CD4-positive, CD25-positive, alpha-beta regulatory T cell (primary cell): Measurements from ENCODE around the gene KCNQ1OT1. TPM values are rescaled to one million over a fixed set of nuclear protein-coding genes. Genes with fewer than 3 reads are reported as not detected.

ENCODE experiments used
- ATAC-seq, 2 donors: fragments of 150-1000 bp; cut with Tn5 transposase; one replicate each; pipeline ENCODE4 v1.10.0; 2021; ENCODE audit warnings: low read depth in 2 of 2, moderate number of reproducible peaks in 2 of 2, moderate library complexity in 1 of 2
- DNase-seq, 3 donors: peaks; one replicate each; pipeline versions ENCODE4 v3.0.0 to v3.0.0-alpha.2; 2012 to 2022; ENCODE audit warnings: mixed read lengths in 1 of 3
- H3K27ac ChIP-seq: one replicate; pipeline ENCODE4 v1.7.0; 2013; ENCODE audit warnings: mild to moderate bottlenecking, low read length; ENCODE audit not compliant: insufficient read depth, poor library complexity, severe bottlenecking
- H3K27me3 ChIP-seq: one replicate; pipeline ENCODE4 v1.7.0; 2013; ENCODE audit warnings: low read length; ENCODE audit not compliant: control insufficient read depth, insufficient read depth
- H3K36me3 ChIP-seq: one replicate; pipeline ENCODE4 v1.7.0; 2013; ENCODE audit warnings: mild to moderate bottlenecking, low read length, moderate library complexity; ENCODE audit not compliant: control insufficient read depth, insufficient read depth
- H3K4me1 ChIP-seq: 2 replicates; pipeline ENCODE4 v1.7.0; 2013; ENCODE audit warnings: mild to moderate bottlenecking, low read length; ENCODE audit not compliant: insufficient read depth, control insufficient read depth, poor library complexity, severe bottlenecking
- H3K4me3 ChIP-seq: one replicate; pipeline ENCODE4 v1.7.0; 2013; ENCODE audit warnings: low read depth, mild to moderate bottlenecking, low read length, moderate library complexity
- H3K9me3 ChIP-seq, 2 experiments: 1 replicate in 1 of 2; 2 replicates in 1 of 2; pipeline ENCODE4 v1.7.0; 2013; ENCODE audit warnings: low read length in 2 of 2, mild to moderate bottlenecking in 1 of 2, moderate library complexity in 1 of 2; ENCODE audit not compliant: control insufficient read depth in 2 of 2
- H3K27ac Mint-ChIP-seq, 3 donors: one replicate each; pipeline ENCODE4 v1.8.0; 2020 to 2022; ENCODE audit warnings: mild to moderate bottlenecking in 3 of 3, mixed read lengths in 3 of 3, moderate library complexity in 2 of 3
- H3K27me3 Mint-ChIP-seq: one replicate; pipeline ENCODE4 v1.8.0; 2022; ENCODE audit warnings: mild to moderate bottlenecking, mixed read lengths
- H3K36me3 Mint-ChIP-seq: one replicate; pipeline ENCODE4 v1.8.0; 2020; ENCODE audit warnings: mixed read lengths
- H3K4me1 Mint-ChIP-seq, 4 donors: one replicate each; pipeline ENCODE4 v1.8.0; 2020 to 2022; ENCODE audit warnings: mixed read lengths in 4 of 4, mild to moderate bottlenecking in 1 of 4
- H3K4me3 Mint-ChIP-seq, 4 donors: one replicate each; pipeline ENCODE4 v1.8.0; 2020 to 2022; ENCODE audit warnings: mild to moderate bottlenecking in 4 of 4, mixed read lengths in 4 of 4, moderate library complexity in 3 of 4
- H3K9me3 Mint-ChIP-seq, 7 donors: one replicate each; pipeline ENCODE4 v1.8.0; 2020 to 2022; ENCODE audit warnings: mixed read lengths in 7 of 7, mild to moderate bottlenecking in 3 of 7, moderate library complexity in 2 of 7
- polyA plus RNA-seq, 4 donors: library from polyadenylated mRNA; unstranded; fragments of 300-500 nt; fragmentation: Illumina TruSeq; gene quantifications; one replicate each; pipeline ENCODE4 v1.2.3, GENCODE V29; 2021
- total RNA-seq: library from RNA; stranded (reverse); gene quantifications from one replicate; pipeline ENCODE4 v1.2.3, GENCODE V29; 2022

KCNQ1OT1 gene
- total and polyA plus RNA-seq, 5 donors from 2014 or later: 0.01 to 0.72 (median 0.07) TPM

DNA sequence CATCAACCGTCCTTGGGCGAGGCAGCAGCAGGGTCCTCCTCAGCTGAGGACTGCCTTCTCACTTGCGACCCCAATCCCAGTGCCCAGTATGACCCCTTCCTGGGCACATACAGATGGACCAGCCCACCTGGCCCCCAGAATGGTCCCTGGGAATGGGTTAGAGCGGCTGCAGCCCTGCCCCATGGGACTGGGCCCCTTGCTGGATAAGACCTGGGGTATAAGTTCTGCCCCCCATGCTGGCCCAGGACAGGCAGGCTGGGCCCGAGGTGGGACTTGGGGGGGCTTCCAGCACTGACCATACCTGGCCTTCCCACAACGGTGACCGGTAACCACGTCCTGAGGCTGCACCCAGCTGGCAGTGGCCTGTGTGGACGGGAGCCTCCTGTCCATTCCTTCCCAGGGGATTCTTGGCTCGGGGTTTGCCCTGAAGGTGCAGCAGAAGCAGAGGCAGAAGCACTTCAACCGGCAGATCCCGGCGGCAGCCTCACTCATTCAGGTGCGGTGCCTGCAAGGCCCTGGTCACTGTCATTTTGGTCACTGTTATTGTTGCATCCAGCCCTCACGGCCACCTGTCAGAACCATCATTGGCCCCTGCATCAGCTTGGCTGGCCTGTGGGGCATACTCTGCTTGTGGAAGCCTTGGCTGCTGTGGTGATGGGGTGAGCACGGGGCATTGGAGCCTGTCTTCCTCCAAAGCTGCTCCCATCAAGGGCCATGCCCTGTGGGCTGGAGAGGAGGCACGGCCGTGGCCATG, 114.8 kb downstream of the KCNQ1OT1 start:
- no peaks in the 10 kb centered on the region for H3K9me3 Mint-ChIP-seq
- Histone ChIP-seq H3K9me3 (no peaks in the 10 kb centered on the region), H3K27me3 (no peaks in the 10 kb centered on the region), H3K4me1 (no peaks in the 10 kb centered on the region), H3K4me3 (no peak overlapping the region), H3K36me3 (no peaks in the 10 kb centered on the region), H3K27ac (no peak overlapping the region)
- H3K27ac Mint-ChIP-seq: no peak overlapping the region
- H3K27me3 Mint-ChIP-seq: no peaks in the 10 kb centered on the region
- no peak for ATAC-seq
- DNase-seq: no peak
- H3K36me3 Mint-ChIP-seq: no peaks in the 10 kb centered on the region
- no peaks in the 10 kb centered on the region for H3K4me1 Mint-ChIP-seq
- H3K4me3 Mint-ChIP-seq: no peak overlapping the region

DNA sequence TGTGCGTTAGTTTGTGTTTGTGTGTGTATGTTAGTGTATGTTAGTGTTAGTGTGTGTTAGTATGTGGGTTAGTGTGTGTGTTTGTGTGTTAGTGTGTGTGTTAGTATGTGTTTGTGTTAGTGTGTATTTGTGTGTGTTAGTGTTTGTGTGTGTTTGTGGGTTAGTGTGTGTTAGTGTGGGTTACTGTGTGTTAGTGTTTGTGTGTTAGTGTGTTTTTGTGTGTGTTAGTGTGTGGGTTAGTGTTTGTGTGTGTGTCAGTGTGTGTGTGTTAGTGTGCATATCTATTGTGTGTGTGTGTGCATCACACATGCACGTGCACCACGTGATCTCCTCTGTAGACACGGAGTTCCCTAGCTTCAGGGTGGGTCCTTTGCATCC, 115.4 kb downstream of the KCNQ1OT1 start:
- H3K27ac ChIP-seq: no peak overlapping the region
- no peaks in the 10 kb centered on the region for H3K36me3 Mint-ChIP-seq

DNA sequence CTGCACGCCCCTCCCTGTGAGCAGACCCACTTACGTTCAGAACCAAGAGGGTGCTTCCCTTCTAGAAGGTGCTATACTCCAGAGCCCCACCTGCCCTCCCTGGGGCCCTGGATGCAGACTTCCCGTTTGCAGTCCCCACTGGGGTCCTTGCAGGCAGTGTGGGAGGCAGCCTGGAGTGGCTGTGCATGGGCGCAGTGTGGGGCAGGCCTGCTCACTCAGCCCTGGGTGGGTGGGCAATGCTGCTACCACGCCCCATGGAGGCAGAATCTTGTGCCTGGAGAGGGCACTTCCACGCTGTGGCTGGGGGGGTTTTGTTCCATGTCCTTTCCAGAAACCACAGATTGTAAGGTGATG, 116.2 kb downstream of the KCNQ1OT1 start:
- Mint-ChIP-seq H3K36me3 (no peaks in the 10 kb centered on the region), H3K4me3 (no peak overlapping the region), H3K4me1 (no peaks in the 10 kb centered on the region), H3K9me3 (no peaks in the 10 kb centered on the region), H3K27me3 (no peaks in the 10 kb centered on the region), H3K27ac (no peak overlapping the region)
- no peaks in the 10 kb centered on the region for H3K36me3 ChIP-seq
- H3K9me3 ChIP-seq: no peaks in the 10 kb centered on the region
- no peak overlapping the region for H3K27ac ChIP-seq
- no peaks in the 10 kb centered on the region for H3K27me3 ChIP-seq
- no peak overlapping the region for H3K4me3 ChIP-seq
- no peak for DNase-seq
- no peaks in the 10 kb centered on the region for H3K4me1 ChIP-seq
- ATAC-seq: no peak

More for the DNA sequence above, 115.4 kb downstream of the KCNQ1OT1 start:
- Mint-ChIP-seq H3K27me3 (no peaks in the 10 kb centered on the region), H3K4me1 (no peaks in the 10 kb centered on the region), H3K27ac (no peak overlapping the region), H3K9me3 (no peaks in the 10 kb centered on the region), H3K4me3 (no peak overlapping the region)
- no peak overlapping the region for H3K4me3 ChIP-seq
- DNase-seq (no peak), ATAC-seq (no peak)
- H3K36me3 ChIP-seq: no peaks in the 10 kb centered on the region
- no peaks in the 10 kb centered on the region for H3K27me3 ChIP-seq
- H3K4me1 ChIP-seq: no peaks in the 10 kb centered on the region
- no peaks in the 10 kb centered on the region for H3K9me3 ChIP-seq

DNA sequence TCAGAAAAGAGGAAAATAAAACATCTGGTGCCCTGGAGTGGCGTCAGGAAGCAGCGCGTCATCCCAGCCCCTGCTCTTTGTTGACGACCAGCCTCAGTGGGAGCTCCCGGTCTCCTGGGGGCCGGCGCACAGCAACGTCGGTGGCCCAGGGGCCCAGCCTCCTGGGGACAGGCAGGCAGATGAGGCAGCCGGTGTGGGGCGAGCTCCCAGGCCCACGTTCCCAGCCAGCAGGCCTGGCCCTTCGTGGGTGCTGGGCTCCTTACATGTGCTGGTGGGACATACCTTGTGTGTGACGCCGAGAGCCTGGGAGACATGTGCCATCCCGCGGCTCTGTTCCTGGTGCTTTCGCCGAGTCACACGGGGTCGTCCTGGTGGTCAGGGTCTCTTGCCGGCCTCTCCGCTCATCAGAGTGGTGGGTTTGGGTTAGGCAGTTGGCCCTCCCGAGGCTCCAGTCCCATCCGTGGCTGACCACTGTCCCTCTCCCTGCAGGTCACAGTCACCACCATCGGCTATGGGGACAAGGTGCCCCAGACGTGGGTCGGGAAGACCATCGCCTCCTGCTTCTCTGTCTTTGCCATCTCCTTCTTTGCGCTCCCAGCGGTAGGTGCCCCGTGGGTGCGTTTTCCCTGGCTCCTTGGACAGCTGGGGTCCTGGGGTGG, 116.7 kb downstream of the KCNQ1OT1 start:
- Mint-ChIP-seq H3K4me1 (no peaks in the 10 kb centered on the region), H3K36me3 (no peaks in the 10 kb centered on the region), H3K27ac (no peak overlapping the region), H3K27me3 (no peaks in the 10 kb centered on the region), H3K4me3 (no peak overlapping the region), H3K9me3 (no peaks in the 10 kb centered on the region)
- Histone ChIP-seq H3K27ac (no peak overlapping the region), H3K9me3 (no peaks in the 10 kb centered on the region), H3K36me3 (no peaks in the 10 kb centered on the region), H3K4me1 (no peaks in the 10 kb centered on the region), H3K4me3 (no peak overlapping the region), H3K27me3 (no peaks in the 10 kb centered on the region)
- DNase-seq: no peak
- no peak for ATAC-seq

DNA sequence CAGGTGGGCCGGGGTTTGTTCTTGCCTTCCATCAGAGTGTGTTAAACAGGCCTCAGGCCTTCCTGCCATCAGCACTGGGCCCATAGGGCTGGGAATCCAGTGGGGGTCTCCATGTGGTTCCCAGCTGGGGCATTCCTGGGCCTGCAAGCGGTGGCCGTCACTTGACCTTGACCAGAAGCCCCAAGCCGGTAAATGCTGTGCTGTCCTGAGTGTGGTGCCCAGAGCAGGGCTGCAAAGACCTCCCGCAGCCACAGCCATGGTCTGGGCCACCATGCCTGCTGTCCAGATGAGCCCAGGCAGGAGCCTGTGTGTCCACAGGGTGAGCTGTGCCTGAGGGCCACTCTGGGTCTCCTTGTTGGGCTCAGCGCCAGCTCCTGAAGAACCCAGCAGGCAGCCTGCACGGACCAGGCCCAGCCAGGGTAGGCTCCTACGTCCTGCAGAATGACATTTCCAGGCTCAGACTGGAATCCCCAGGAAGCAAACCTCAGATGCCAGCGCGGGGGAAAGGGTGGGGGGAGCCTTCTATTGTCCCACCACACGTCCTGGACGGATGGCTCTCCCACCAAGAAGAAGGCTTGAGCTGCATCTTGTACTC, 117.3 kb downstream of the KCNQ1OT1 start:
- no peaks in the 10 kb centered on the region for H3K36me3 ChIP-seq
- DNase-seq: no peak
- Mint-ChIP-seq H3K27me3 (no peaks in the 10 kb centered on the region), H3K4me3 (no peak overlapping the region), H3K27ac (no peak overlapping the region), H3K9me3 (no peaks in the 10 kb centered on the region), H3K36me3 (no peaks in the 10 kb centered on the region), H3K4me1 (no peaks in the 10 kb centered on the region)
- no peaks in the 10 kb centered on the region for H3K4me1 ChIP-seq
- ATAC-seq: no peak
- no peak overlapping the region for H3K4me3 ChIP-seq
- H3K9me3 ChIP-seq: no peaks in the 10 kb centered on the region
- no peak overlapping the region for H3K27ac ChIP-seq
- no peaks in the 10 kb centered on the region for H3K27me3 ChIP-seq

DNA sequence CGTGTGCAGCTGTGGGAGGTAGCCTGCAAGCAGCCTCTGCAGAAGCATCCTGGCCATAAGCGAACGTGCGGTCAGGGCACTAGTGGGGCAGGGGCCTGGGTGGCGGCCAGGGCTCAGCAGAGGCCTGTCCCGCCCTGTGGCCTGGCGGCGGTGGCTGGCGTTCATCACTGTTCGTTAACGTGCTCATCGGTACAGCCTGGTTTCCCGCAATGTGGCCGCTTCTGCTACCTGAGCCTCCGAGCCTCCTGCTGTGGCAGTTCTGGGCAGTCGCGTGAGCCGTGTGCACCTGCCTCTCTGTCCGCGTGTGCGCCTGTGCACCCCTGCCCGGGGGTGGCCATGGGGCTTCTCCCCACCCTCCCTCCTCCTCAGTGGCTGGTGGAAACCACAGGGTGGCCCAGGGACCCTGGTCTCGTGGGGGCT, 117.9 kb downstream of the KCNQ1OT1 start:
- Mint-ChIP-seq H3K36me3 (no peaks in the 10 kb centered on the region), H3K27me3 (no peaks in the 10 kb centered on the region), H3K4me3 (no peak overlapping the region), H3K9me3 (no peaks in the 10 kb centered on the region), H3K27ac (no peak overlapping the region), H3K4me1 (no peaks in the 10 kb centered on the region)
- Histone ChIP-seq H3K36me3 (no peaks in the 10 kb centered on the region), H3K27ac (no peak overlapping the region), H3K27me3 (no peaks in the 10 kb centered on the region), H3K4me1 (no peaks in the 10 kb centered on the region), H3K4me3 (no peak overlapping the region), H3K9me3 (no peaks in the 10 kb centered on the region)
- no peak for ATAC-seq
- no peak for DNase-seq

DNA sequence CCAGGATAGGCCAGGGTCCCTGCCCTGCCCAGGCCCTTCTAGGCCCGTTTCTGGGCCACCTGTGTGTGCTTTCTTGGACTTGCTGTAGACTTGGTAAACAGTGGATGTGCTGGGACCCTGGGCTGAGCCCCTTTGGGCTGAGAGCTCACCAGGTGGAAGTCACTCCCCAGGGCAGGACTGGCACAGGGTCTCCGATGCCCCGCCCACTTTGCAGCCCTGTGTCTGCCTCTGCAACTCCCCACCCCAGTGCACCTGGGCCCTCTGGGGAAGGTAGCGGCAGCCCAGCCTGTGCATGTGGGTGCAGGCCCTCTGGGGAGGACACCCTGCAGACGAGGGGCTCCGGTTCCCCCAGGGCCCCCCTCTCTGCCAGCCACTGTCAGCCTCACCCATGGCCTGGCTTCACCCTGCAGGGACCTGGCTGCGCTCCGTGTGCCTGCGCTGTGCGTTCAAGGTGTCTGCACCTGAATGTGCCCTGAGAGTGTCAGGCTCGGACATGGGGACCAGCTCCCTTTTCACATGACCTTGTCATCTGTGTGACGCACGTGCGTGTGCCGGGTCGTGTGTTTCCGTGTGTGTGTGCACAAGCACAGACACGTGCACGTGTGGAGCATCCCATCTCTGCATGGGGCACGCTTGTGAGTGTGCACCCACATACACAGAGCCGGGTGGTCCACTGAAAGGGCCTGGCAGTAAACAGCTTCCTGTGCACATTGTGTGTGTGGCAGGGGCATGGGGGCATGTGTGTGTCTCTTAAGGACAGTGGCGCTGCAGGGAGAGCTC, 118.5 kb downstream of the KCNQ1OT1 start:
- H3K27me3 ChIP-seq: no peaks in the 10 kb centered on the region
- H3K27me3 Mint-ChIP-seq: no peaks in the 10 kb centered on the region
- H3K9me3 ChIP-seq: no peaks in the 10 kb centered on the region
- H3K27ac Mint-ChIP-seq: no peak overlapping the region
- DNase-seq (no peak), ATAC-seq (no peak)
- H3K36me3 Mint-ChIP-seq: no peaks in the 10 kb centered on the region
- H3K4me3 ChIP-seq: no peak overlapping the region
- H3K4me1 ChIP-seq: no peaks in the 10 kb centered on the region
- no peaks in the 10 kb centered on the region for H3K9me3 Mint-ChIP-seq
- no peaks in the 10 kb centered on the region for H3K36me3 ChIP-seq
- H3K4me3 Mint-ChIP-seq: no peak overlapping the region
- H3K4me1 Mint-ChIP-seq: no peaks in the 10 kb centered on the region
- H3K27ac ChIP-seq: no peak overlapping the region
